Inferior parietal cortex (tissue), 1 donor: Measurements from ENCODE around the gene BMF.
"Not testable (repeated sequence)": the region's sequence is repeated elsewhere in the genome, so short reads cannot be mapped to it uniquely, and the experiment has no call there.

Experiments used
- DNase-seq: peaks from one replicate; pipeline ENCODE4 v3.0.0-alpha.2; 2016; ENCODE audit errors: extremely low spot score

BMF gene

DNA sequence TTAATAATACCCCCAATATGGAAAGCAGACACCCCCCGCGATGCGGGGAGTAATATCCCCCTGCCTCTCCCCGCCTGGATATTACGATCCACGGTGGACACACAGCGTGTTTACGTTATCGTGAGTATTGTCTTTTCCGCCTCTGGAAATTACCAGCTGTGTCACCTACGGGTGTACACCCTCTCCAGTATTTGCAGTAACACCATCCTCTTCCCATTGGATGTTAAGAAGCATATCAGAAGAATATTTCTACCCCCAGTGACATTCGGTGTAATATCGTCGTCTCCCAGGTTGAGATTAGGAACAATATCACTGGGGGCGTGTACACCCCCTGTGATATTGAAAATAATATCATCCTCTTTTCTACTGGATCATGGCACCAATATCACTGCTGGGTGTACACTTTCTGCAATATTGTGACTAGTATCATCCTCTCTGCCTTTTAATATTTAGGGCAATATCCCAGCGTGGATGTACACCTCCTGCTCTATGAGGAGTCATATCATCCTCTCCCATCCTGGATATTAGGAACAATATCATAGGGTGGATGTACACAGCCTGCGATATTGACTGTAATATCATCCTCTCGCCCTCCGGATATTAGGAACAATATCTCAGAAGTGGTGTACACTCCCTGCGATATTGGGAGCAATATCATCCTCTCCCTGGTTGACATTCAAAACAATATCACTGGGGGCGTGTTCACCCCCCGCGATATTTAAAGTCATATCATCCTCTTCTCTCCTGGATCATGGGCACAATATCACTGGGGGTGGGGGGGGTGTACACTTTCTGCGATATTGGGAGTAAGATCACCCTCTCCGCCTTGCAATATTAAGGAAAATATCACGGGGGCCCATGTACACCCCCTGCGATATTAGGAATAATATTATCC, 20.3 kb upstream of the BMF start:
- no peak for DNase-seq

DNA sequence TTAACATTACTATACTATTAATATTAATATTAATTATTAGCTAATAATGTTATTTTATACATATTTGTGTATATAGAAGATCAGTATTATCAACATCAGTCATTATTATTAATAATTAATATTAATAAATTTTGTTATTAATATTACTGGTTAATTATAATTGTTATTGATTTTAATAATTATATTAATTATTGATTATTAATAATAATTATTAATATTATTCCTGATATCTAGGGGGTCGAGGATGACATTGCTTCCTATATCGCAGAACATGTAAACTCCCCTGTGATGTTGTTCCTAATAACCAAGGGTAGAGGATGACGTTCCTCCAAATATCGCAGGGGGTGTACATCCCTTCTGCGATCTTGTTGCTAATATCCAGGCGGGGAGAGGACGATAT, 17.3 kb upstream of the BMF start:
- DNase-seq: no peak

DNA sequence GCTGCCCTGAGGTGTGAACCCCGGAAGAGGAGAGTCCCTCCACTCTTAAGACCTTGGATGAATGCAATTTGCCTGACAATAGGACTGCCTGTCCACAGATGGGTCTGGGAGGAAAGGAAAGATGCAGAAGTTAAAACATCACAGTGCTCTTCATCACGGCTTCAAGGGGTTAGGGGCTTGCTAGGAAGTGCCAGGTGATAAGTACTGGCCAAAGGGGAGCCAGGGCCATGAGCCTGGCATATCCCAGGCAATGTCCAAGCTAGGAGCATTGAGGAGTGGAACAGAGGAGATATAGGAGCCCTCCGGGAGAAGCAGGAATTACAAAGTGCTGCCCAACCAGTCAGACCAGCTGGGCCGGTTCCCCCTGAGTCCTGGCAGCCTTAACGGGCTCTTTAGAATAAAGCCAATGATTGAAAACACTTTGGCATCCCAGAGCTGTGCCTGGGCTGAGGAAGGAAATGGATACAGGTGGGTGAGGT, 16.2 kb upstream of the BMF start:
- DNase-seq: not testable (repeated sequence)

DNA sequence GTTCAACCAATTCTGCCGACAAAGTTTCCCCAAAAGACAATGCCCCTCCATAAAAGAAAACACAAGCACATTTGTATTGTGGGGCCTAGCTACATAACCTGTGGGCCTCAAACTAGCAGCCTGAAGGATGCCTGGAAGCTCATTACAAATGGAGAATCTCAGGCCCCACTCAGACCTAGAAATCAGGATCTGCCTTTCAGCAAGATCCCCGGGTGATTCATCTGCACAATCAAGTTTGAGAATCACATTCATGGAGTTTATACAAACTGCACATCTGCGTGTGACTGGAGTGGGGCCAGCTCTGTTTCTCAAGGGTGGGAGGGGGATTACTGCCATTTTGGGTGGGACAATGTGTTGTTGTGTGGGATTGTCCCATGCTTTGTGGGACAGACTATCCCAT, 15.7 kb upstream of the BMF start:
- not testable (repeated sequence) for DNase-seq

DNA sequence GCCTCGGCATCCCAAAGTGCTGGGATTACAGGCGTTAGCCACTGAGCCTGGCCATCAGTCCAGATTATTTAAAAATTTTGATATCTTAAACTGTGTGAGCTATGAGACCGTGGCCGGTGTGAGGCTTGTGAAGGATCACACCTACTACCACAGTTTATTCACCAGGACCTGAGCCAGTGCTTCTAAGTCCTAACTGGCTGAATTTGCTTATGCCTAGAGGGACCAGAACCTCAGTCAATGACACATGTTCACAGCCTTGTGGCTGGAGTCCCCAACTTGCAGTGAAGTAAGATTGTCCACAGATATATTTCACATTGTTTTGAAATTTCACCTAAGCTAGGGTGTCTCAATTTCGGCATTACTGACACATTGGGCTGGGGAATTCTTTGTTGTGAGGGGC, 15.2 kb upstream of the BMF start:
- DNase-seq: not testable (repeated sequence)

DNA sequence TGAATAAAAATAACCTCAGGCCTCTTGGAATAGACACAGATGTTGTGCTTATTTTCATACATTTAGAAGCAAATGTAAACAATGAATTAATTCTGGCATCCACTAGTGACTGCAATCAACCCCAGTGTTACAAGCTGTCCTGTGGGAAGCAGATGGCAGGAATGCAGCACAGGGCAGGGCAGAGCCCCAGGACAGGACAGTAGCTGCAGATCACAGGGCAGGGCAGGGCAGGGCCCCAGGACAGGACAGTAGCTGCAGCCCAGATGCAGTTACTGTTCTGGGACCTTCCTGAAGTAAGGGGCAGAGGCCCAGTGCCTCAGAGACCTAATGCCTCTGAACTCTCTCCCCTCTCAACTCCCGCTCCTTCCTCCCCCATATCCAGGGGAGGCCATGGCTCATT, 14.3 kb upstream of the BMF start:
- DNase-seq: not testable (repeated sequence)

DNA sequence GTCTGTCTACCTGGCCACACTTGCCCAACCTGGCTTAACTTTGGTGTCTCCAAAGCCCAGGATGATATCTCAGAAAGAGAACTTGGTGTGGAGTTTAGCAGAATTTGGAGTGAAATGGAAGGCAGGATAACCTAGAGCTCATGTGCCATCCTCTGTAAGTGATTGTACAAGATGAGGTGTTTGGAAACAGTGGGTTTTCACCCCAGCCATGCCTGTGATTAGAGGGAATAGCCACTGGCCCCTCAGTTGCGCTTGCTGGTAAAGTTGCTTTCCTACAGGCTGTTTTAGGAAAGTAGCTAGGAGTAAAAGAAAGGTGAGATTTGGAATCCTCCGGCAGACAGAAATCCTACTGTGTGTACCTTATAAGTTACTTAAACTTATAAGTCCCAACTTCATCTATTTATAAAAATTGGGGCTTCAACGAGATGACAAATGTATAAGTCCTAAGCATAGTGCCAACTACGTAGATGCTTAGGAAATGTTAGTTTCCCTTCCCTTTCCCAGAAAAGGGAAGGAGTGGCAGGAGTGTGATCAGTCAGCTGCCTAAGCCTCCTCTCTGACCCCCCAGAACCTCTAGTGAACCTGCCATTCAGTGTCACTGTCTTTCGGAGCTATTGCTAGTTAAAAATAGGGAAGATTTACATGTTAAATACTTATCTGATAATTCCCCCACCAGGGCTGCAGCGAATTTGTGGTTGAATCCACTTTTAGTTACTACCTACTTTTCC, 13.4 kb upstream of the BMF start:
- DNase-seq: no peak

DNA sequence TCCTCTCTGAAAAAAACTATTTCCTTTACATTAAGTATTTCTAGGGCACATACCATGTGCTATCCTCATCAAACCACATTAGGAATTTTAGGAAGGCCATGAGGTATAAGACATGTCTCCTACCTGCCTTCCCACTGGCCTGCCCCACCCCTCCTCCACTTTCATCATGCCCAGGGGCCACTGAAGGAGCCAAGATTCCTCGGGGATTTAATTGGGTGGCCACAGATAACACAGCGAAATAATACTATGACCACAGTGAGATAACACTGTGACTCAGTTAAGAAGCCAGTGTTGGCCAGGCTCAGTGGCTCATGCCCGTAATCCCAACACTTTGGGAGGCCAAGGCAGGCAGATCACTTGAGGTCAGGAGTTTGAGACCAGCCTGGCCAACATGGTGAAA, 9.8 kb upstream of the BMF start:
- DNase-seq: no peak

DNA sequence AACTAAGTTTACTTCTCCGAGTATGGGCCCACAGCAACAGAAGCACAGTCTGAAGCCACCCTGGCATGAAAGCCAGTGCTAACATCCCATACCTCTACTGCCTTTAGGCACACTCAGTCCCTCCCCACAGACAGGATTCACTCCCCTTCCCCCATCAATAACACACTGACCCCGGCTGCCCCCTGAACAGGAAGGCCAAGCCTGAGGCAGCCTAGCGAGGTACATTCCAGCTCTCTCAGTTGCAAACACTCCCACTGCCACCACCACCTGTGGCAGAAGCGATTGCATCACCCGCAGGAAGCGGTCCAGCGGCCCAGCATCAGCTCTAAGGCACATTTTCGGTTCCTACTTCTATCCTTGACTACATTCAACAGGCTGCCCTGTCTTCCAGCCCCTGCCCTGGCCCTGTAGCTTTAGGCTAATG, 7.0 kb upstream of the BMF start:
- no peak for DNase-seq

DNA sequence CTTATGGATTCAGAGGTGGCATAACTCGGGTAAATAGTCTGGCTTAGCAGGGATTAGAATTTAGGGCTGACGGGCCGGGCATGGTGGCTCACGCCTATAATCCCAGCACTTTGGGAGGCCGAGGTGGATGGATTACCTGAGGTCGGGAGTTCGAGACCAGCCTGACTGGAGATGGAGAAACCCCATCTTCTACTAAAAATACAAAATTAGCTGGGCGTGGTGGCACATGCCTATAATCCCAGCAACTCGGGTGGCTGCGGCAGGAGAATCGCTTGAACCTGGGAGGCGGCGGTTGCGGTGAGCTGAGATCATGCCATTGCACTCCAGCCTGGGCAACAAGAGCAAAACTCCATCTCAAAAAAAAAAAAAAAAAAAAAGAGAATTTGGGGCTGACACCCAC, 6.4 kb upstream of the BMF start:
- DNase-seq: not testable (repeated sequence)

DNA sequence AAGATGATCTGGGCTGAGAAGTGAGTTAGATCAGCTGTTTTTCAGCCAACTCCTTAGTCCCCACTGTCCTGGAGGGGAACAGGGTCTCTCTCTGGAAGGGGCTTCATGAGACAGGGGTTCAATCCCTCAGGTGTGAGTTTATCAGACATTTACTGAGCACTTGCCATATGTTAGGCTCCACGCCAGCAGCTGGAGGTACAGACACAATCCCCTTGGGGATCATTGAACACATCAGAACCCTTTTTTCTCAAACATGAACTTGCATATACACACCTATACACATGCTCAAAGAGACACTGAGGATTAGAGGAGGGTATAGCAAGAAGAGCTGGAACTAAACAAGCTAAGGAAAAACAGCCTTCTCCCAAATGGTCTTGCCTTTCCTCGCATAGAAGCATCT, 5.5 kb upstream of the BMF start:
- DNase-seq: no peak

DNA sequence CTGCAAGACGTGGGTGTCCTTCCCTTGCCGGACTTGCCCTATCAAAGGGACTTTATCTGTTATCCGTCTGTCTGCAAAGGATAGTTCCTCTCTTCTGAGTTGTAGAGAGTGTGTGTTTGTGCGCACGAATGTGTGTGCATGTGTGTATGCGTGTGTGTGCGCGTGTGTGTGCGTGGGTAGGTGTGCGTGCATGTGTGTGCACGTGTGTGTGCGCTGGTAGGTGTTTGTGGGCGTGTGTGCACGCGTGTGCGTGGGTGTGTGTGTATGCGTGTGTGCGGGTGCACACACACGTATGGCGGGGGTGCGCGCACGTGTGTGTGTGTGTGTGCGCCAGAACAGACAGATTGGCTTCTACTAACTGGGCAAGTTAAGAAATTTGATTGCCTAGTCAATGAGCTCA, 4.1 kb upstream of the BMF start:
- DNase-seq: no peak

DNA sequence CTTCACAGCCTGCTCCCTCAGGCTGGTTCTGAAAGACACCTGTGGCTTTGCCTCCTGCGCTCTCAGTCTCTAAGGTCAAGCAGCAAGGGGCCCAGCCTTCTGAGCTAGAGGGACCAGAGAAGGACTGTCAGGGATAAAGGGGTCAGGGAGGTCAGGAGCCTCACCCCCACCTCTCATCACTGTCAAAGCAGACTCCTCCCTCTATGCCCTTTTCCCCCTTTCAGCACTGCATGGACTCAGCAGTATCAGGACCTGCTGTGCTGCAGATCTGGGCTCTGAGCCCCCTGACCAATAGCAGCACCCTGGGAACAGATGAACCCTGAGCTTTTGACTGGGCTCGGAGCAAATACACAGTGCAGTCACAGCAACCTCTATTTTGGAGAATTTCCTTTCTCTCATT, 3.2 kb upstream of the BMF start:
- no peak for DNase-seq

DNA sequence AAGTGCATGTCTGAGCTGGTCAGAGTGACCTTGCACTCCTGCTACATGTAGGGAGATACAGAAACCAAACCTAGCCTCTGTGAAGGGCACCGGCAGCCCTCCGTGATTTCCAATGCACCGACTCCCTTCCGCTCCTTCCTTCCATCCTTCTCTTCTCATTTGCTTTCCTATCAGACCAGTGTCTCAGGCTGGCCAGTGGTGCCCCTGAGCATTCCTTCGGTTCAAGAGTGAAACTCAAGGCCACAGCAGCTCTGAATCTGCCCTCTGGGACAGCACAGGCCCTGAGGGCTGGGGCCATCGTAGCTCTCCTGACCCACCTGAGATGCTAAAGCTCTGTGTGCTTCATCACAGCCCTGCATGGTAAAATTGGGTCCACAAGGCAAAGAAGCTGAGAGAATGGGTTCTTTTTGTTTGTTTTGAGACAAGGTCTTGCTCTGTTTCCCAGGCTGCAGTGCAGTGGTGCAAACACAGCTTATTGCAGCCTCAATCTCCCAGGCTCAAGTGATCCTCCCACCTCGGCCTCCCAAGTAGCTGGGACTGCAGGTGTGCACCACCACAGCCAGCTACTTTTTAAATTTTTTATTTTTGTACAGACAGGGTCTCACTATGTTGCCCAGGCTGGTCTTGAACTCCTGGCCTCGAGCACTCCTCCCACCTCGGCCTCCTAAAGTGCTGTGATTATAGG, 2.3 kb upstream of the BMF start:
- DNase-seq: no peak

DNA sequence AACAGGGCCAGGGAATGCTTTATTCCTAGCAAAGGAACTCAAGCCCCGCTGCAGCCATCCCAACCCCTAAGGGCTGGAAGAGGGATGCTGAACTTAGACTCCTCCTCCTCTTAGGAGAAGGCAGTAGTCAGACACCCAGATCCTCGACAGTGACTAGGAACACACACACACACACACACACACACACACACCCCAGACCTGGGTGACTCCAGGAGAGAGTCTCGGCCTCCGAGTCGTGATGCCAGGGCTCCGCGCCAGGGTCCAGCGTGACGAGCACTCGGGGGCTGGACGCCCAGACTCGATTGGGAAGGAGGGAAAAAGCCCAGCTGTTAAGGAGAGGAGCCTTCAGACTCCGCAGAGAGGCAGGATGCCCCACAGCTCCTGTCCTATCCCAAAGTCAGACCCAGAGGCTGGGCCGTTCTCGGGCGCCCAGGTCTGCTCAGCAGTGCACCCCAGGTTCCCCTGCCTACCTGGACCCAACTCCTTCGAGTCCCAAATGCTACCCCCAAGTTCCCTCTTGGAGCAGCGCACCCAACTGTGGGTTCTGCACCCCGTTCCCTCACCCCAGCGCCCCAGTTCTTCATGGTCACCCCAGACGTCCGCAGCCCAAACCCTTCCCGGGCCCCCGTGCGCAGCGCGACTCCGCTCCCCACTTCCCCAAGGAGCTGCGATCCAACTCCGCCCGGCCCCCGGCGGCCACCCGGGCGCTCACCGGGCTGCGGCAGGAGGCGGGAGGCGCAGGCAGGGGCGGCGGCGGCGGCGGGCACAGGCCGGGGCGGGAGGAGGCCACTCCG, 421 bp downstream of the BMF start:
- DNase-seq: no peak

DNA sequence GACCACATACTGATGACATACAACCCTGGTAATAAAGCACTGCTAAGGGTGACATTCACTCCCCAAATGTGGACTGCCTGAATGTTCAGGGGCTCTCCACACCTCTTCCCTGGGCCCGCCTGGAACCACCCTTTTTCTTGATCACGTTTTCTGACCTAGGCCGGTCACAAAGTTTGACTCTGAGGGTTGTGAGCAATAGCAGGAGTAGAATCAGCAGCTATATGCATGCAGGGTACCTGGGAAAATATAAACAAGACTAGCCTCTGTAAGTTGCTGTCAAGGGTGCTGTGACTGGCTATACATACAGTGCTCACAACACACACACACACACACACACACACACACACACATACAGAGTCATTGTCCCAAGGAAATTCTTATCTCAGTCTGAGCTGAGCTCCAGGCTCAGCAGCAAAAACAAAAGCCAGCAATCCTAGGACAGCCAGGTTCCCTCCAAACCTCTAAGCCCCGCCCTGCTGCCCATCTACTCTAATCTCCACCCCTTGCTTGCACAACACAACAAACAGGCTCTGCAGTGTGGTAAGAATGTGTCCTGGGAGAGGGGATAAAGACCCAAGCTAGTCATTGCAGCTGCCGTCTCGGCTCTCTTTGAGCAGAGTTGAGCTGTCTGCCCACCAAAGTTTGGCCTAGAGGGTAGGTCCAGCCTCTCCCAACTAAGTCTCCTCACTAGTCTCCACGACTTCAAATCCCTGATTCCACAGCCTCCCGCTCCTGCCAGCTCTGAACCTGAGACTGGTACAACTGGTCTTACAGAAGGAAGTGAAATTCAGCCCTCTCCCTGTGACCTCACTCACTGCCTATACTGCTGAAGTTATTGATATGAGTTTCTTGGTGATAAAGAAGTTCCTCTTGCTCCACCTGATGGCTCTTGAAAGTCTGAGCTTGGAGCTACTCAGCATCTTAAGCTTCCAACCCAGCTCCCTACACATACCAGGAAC, 2.2 kb downstream of the BMF start:
- no peak for DNase-seq

DNA sequence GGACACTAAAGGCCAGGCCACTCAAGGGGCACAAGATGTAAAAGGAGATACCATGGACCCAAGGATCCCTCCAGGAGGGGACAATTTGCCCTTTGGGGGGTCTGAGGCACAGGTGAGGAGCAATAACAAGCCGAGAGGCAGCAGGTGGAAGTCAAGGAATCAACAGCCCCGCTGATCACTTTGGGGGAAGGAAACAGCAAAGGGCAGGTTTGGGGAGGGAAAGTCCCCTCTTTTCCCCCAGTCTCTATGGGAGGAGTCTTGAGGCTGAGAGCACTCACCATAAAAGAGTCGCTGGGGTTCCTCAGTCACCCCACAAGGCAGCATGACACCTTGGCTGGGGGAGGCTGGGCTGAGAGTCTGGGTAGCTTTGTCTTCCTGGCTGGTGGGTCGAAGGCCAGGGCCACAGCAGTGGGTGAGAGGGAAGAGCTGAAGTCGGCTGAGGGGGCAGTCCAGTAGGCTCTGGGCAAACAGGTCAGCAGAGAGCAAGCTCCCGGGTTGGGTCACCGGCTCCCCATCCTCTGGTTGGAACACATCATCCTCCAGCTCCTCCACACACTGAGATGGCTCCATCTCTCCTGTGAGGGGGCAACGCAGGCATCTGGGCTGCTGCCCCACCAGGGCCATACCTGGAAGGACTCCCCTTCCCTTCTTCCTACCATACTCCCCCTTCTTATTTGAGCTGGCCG, 3.0 kb downstream of the BMF start:
- no peak for DNase-seq

DNA sequence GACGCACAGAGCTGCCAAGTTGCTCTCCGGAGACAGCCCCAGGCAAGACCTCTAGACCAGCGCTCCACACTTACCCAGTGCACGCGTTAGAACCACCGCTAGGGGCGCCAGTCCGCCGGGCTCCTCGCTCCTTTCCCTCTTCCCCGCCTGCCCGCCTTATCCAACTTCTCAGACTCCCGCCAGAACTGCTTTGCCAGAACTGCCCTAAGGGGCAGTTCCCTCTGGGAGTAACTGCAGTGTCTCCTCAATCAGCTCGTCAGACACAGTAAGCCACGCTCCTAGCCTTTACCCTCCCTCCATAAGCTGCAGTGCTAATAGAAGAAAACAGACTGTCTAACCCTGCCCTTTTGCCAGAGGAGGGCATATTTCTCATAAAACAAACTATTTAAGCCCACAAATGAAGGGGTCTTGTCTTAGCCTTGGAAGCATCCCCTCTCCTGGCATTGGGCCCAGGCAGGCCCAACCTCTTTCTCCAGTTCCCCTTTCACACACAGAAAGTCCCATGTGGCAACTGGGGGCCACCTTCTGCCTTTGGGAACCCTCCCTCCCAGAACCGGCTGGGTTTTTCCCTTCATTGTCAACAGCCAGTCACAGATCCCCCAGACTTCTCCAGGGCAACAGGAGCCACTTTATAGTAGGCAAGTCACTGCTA, 3.7 kb downstream of the BMF start:
- DNase-seq: peak; percentile 88

DNA sequence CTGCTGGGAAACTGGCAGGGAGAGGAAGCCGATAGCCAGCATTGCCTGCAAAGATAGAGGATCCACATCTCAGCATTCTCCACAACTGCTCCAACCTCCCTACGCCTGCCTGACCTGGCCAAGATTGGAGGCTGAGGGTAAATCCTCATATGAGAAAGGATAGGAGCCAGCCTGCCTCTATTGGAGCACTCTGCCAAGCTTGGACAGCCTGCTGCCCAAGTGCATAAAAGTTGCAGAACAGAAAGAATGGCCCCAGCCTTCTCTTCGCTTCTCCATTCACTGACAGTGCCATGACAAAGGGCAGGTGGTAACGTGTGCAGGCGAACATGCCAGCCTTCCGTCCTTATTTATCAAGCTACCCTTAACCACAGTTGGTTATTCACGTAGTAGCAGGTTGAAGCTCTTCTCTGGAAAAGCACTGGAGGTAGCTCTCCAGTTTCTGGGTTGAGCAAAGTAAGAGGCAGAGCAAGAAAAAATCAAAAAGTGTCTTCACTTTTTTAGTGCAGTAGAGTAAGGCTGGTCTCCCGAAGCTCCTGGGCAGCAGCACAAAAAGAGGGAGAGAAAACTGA, 4.3 kb downstream of the BMF start:
- no peak for DNase-seq
